ENCODE results near the gene RCVRN.

RCVRN gene

GRCh38 chr17:9890124-9890523 lies 14.9 kb downstream of the RCVRN start:
- Histone ChIP-seq H3K27ac (ENCODE audit: low read depth, low read length) (no peak overlapping the region), H3K9ac (ENCODE audit: low read length in 5 of 5) (no peak overlapping the region), H3K4me3 (ENCODE audit: low read depth in 1 of 5, low read length in 5 of 5) (peak overlapping the region in 1 of 5 donors; percentile 23), H3K36me3 (ENCODE audit: control insufficient read depth in 5 of 5, insufficient read depth in 5 of 5, low read length in 5 of 5) (no peaks in the 10 kb centered on the region), H3K4me1 (ENCODE audit: control insufficient read depth in 5 of 5, insufficient read depth in 5 of 5, low read length in 5 of 5) (peaks cover 2 to 23% (median 11%) of the 10 kb centered on the region in 5 donors), H3K9me3 (ENCODE audit: control insufficient read depth in 5 of 5, low read length in 5 of 5) (peaks cover 0 to 5% (median 0%) of the 10 kb centered on the region in 5 donors), H3K27me3 (ENCODE audit: control insufficient read depth in 5 of 5, insufficient read depth in 4 of 5, low read length in 5 of 5) (no peaks in the 10 kb centered on the region)

GRCh38 chr17:9887508-9887907 lies 17.6 kb downstream of the RCVRN start:
- H3K4me3 ChIP-seq (ENCODE audit: low read depth in 1 of 5, low read length in 5 of 5): no peak overlapping the region
- H3K27me3 ChIP-seq (ENCODE audit: control insufficient read depth in 5 of 5, insufficient read depth in 4 of 5, low read length in 5 of 5): no peaks in the 10 kb centered on the region
- no peak overlapping the region for H3K9ac ChIP-seq (ENCODE audit: low read length in 5 of 5)
- H3K4me1 ChIP-seq (ENCODE audit: control insufficient read depth in 5 of 5, insufficient read depth in 5 of 5, low read length in 5 of 5): peaks cover 2 to 23% (median 11%) of the 10 kb centered on the region in 5 donors
- no peak overlapping the region for H3K27ac ChIP-seq (ENCODE audit: low read depth, low read length)
- H3K9me3 ChIP-seq (ENCODE audit: control insufficient read depth in 5 of 5, low read length in 5 of 5): peaks cover 2 to 15% (median 13%) of the 10 kb centered on the region in 5 donors
- H3K36me3 ChIP-seq (ENCODE audit: control insufficient read depth in 5 of 5, insufficient read depth in 5 of 5, low read length in 5 of 5): no peaks in the 10 kb centered on the region

- no peaks in the 10 kb centered on the region for H3K36me3 ChIP-seq (ENCODE audit: control insufficient read depth in 5 of 5, insufficient read depth in 5 of 5, low read length in 5 of 5)
- H3K4me3 ChIP-seq (ENCODE audit: low read depth in 1 of 5, low read length in 5 of 5): no peak overlapping the region
- H3K9ac ChIP-seq (ENCODE audit: low read length in 5 of 5): no peak overlapping the region
- H3K27ac ChIP-seq (ENCODE audit: low read depth, low read length): no peak overlapping the region
- peaks cover 2 to 23% (median 11%) of the 10 kb centered on the region in 5 donors for H3K4me1 ChIP-seq (ENCODE audit: control insufficient read depth in 5 of 5, insufficient read depth in 5 of 5, low read length in 5 of 5)
- no peaks in the 10 kb centered on the region for H3K27me3 ChIP-seq (ENCODE audit: control insufficient read depth in 5 of 5, insufficient read depth in 4 of 5, low read length in 5 of 5)
- peaks cover 2 to 23% (median 18%) of the 10 kb centered on the region in 5 donors for H3K9me3 ChIP-seq (ENCODE audit: control insufficient read depth in 5 of 5, low read length in 5 of 5)
These were observed 18.7 kb downstream of the RCVRN start for GRCh38 chr17:9886141-9886930.

- H3K36me3 ChIP-seq (ENCODE audit: control insufficient read depth in 5 of 5, insufficient read depth in 5 of 5, low read length in 5 of 5): no peaks in the 10 kb centered on the region
- H3K9ac ChIP-seq (ENCODE audit: low read length in 5 of 5): no peak overlapping the region
- peaks cover 0 to 13% (median 6%) of the 10 kb centered on the region in 5 donors for H3K4me1 ChIP-seq (ENCODE audit: control insufficient read depth in 5 of 5, insufficient read depth in 5 of 5, low read length in 5 of 5)
- no peaks in the 10 kb centered on the region for H3K27me3 ChIP-seq (ENCODE audit: control insufficient read depth in 5 of 5, insufficient read depth in 4 of 5, low read length in 5 of 5)
- H3K4me3 ChIP-seq (ENCODE audit: low read depth in 1 of 5, low read length in 5 of 5): no peak overlapping the region
- H3K9me3 ChIP-seq (ENCODE audit: control insufficient read depth in 5 of 5, low read length in 5 of 5): peaks cover 2 to 23% (median 18%) of the 10 kb centered on the region in 5 donors
- no peak overlapping the region for H3K27ac ChIP-seq (ENCODE audit: low read depth, low read length)
These were observed 21.6 kb downstream of the RCVRN start for GRCh38 chr17:9883451-9883850.

- H3K27me3 ChIP-seq (ENCODE audit: control insufficient read depth in 5 of 5, insufficient read depth in 4 of 5, low read length in 5 of 5): no peaks in the 10 kb centered on the region
- H3K4me1 ChIP-seq (ENCODE audit: control insufficient read depth in 5 of 5, insufficient read depth in 5 of 5, low read length in 5 of 5): peaks cover 0 to 15% (median 9%) of the 10 kb centered on the region in 5 donors
- no peaks in the 10 kb centered on the region for H3K36me3 ChIP-seq (ENCODE audit: control insufficient read depth in 5 of 5, insufficient read depth in 5 of 5, low read length in 5 of 5)
- H3K4me3 ChIP-seq (ENCODE audit: low read depth in 1 of 5, low read length in 5 of 5): no peak overlapping the region
- H3K9ac ChIP-seq (ENCODE audit: low read length in 5 of 5): no peak overlapping the region
- H3K9me3 ChIP-seq (ENCODE audit: control insufficient read depth in 5 of 5, low read length in 5 of 5): peaks cover 2 to 23% (median 18%) of the 10 kb centered on the region in 5 donors
- no peak overlapping the region for H3K27ac ChIP-seq (ENCODE audit: low read depth, low read length)
These were observed 24.5 kb downstream of the RCVRN start for GRCh38 chr17:9880582-9880999.

- no peak overlapping the region for H3K27ac ChIP-seq (ENCODE audit: low read depth, low read length)
- H3K9ac ChIP-seq (ENCODE audit: low read length in 5 of 5): no peak overlapping the region
- peaks cover 0 to 30% (median 20%) of the 10 kb centered on the region in 5 donors for H3K4me1 ChIP-seq (ENCODE audit: control insufficient read depth in 5 of 5, insufficient read depth in 5 of 5, low read length in 5 of 5)
- no peaks in the 10 kb centered on the region for H3K27me3 ChIP-seq (ENCODE audit: control insufficient read depth in 5 of 5, insufficient read depth in 4 of 5, low read length in 5 of 5)
- H3K9me3 ChIP-seq (ENCODE audit: control insufficient read depth in 5 of 5, low read length in 5 of 5): peaks cover 2 to 20% (median 17%) of the 10 kb centered on the region in 5 donors
- H3K36me3 ChIP-seq (ENCODE audit: control insufficient read depth in 5 of 5, insufficient read depth in 5 of 5, low read length in 5 of 5): no peaks in the 10 kb centered on the region
- H3K4me3 ChIP-seq (ENCODE audit: low read depth in 1 of 5, low read length in 5 of 5): no peak overlapping the region
These were observed 26.1 kb downstream of the RCVRN start for GRCh38 chr17:9878786-9879525.

GRCh38 chr17:9878356-9878755 lies 26.7 kb downstream of the RCVRN start:
- Histone ChIP-seq H3K9me3 (ENCODE audit: control insufficient read depth in 5 of 5, low read length in 5 of 5) (peaks cover 0 to 14% (median 14%) of the 10 kb centered on the region in 5 donors), H3K36me3 (ENCODE audit: control insufficient read depth in 5 of 5, insufficient read depth in 5 of 5, low read length in 5 of 5) (no peaks in the 10 kb centered on the region), H3K27me3 (ENCODE audit: control insufficient read depth in 5 of 5, insufficient read depth in 4 of 5, low read length in 5 of 5) (no peaks in the 10 kb centered on the region), H3K4me3 (ENCODE audit: low read depth in 1 of 5, low read length in 5 of 5) (no peak overlapping the region), H3K9ac (ENCODE audit: low read length in 5 of 5) (no peak overlapping the region), H3K27ac (ENCODE audit: low read depth, low read length) (no peak overlapping the region), H3K4me1 (ENCODE audit: control insufficient read depth in 5 of 5, insufficient read depth in 5 of 5, low read length in 5 of 5) (peaks cover 0 to 36% (median 20%) of the 10 kb centered on the region in 5 donors)

- H3K4me3 ChIP-seq (ENCODE audit: low read depth in 1 of 5, low read length in 5 of 5): no peak overlapping the region
- peaks cover 2 to 46% (median 29%) of the 10 kb centered on the region in 5 donors for H3K4me1 ChIP-seq (ENCODE audit: control insufficient read depth in 5 of 5, insufficient read depth in 5 of 5, low read length in 5 of 5)
- no peak overlapping the region for H3K9ac ChIP-seq (ENCODE audit: low read length in 5 of 5)
- H3K9me3 ChIP-seq (ENCODE audit: control insufficient read depth in 5 of 5, low read length in 5 of 5): no peaks in the 10 kb centered on the region
- H3K36me3 ChIP-seq (ENCODE audit: control insufficient read depth in 5 of 5, insufficient read depth in 5 of 5, low read length in 5 of 5): no peaks in the 10 kb centered on the region
- no peaks in the 10 kb centered on the region for H3K27me3 ChIP-seq (ENCODE audit: control insufficient read depth in 5 of 5, insufficient read depth in 4 of 5, low read length in 5 of 5)
- peak overlapping the region; percentile 82 for H3K27ac ChIP-seq (ENCODE audit: low read depth, low read length)
These were observed 29.6 kb downstream of the RCVRN start for GRCh38 chr17:9875441-9875840.

- Histone ChIP-seq H3K36me3 (ENCODE audit: control insufficient read depth in 5 of 5, insufficient read depth in 5 of 5, low read length in 5 of 5) (no peaks in the 10 kb centered on the region), H3K9me3 (ENCODE audit: control insufficient read depth in 5 of 5, low read length in 5 of 5) (no peaks in the 10 kb centered on the region), H3K9ac (ENCODE audit: low read length in 5 of 5) (no peak overlapping the region), H3K27me3 (ENCODE audit: control insufficient read depth in 5 of 5, insufficient read depth in 4 of 5, low read length in 5 of 5) (no peaks in the 10 kb centered on the region), H3K4me3 (ENCODE audit: low read depth in 1 of 5, low read length in 5 of 5) (no peak overlapping the region), H3K4me1 (ENCODE audit: control insufficient read depth in 5 of 5, insufficient read depth in 5 of 5, low read length in 5 of 5) (peaks cover 2 to 46% (median 29%) of the 10 kb centered on the region in 5 donors), H3K27ac (ENCODE audit: low read depth, low read length) (peak overlapping the region; percentile 82)
These were observed 30.3 kb downstream of the RCVRN start for GRCh38 chr17:9874722-9875121.

- no peaks in the 10 kb centered on the region for H3K36me3 ChIP-seq (ENCODE audit: control insufficient read depth in 5 of 5, insufficient read depth in 5 of 5, low read length in 5 of 5)
- H3K27ac ChIP-seq (ENCODE audit: low read depth, low read length): no peak overlapping the region
- no peak overlapping the region for H3K9ac ChIP-seq (ENCODE audit: low read length in 5 of 5)
- peak overlapping the region in 1 of 5 donors; percentile 19 for H3K4me3 ChIP-seq (ENCODE audit: low read depth in 1 of 5, low read length in 5 of 5)
- H3K9me3 ChIP-seq (ENCODE audit: control insufficient read depth in 5 of 5, low read length in 5 of 5): no peaks in the 10 kb centered on the region
- no peaks in the 10 kb centered on the region for H3K27me3 ChIP-seq (ENCODE audit: control insufficient read depth in 5 of 5, insufficient read depth in 4 of 5, low read length in 5 of 5)
- peaks cover 2 to 46% (median 29%) of the 10 kb centered on the region in 5 donors for H3K4me1 ChIP-seq (ENCODE audit: control insufficient read depth in 5 of 5, insufficient read depth in 5 of 5, low read length in 5 of 5)
These were observed 32.2 kb downstream of the RCVRN start for GRCh38 chr17:9872852-9873251.
